T1000 (cell line): ENCODE measurements around the gene TUBA4B.
"Not testable (repeated sequence)": the region's sequence is repeated elsewhere in the genome, so short reads cannot be mapped to it uniquely, and the experiment has no call there.

Experiments used
- DNase-seq: peaks from one replicate; lab custom pipeline; 2025; ENCODE audit warnings: mixed read lengths; lab: John Stamatoyannopoulos, UW

The TUBA4B gene

DNA sequence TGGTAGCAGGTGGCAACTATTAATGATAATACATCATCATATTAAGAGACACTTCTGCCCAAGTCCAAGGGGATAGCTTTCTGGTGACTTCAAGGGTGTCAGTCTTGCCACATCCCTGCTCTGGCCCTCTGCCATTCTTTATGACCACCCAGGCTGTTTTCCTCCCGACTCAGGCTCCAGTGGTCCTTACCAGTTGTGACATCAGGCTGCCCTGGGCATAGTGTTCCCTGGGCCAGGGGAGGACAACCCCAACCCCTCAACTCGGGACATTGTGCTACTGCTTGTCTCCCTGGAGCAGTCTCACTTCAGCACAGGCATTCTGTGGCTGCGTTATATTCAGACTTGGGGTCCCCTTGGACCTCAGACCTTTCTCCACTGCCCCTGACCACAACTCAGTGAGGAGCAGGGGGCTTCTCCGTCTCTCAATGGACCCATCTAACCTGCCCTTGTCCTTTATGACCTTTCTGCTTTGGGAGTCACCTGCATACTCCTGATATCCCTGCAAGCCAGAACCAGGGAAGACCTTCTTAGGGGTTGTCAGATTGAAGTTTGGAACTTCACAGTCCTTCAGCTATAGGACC, 39.0 kb downstream of the TUBA4B start:
- no peak for DNase-seq

DNA sequence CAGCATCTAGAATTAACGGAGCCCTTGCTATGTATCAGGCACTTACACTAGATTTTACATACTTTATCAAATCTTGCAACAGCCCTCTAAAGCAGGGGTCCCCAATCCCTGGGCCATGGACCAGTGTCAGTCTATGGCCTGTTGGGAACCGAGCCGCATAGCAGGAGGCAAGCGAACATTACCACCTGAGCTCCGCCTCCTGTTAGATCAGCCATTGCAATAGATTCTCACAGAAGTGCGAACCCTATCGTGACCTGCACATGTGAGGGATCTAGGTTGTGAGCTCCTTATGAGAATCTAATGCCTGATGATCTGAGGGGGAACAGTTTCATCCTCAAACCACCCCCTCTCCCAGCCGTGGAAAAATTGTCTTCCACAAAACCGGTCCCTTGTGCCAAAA, 39.6 kb downstream of the TUBA4B start:
- DNase-seq: no peak

DNA sequence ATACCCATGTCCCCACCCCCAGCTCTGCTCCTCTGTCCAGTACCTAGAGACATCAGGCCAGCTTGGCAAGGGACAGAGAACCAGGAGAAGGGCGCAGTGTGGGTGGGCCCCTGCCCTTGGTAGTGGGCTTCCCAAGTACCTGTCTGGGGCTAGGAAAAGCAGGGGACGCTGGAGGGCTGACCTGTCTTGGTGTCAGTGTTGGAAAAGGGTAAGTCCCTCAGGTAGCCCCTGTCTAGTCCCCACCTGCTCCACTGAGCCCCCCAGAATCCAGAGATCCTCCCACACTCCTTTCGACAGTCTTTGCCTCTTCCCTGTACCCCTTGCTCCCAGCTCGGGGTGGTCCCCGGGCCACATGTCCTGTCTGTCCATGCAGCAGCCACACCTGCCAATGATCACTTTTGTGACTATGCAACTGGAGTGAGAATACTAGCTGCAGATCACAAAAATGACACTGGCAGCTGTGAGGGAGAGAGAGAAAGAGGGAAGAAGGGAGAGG, 40.7 kb downstream of the TUBA4B start:
- no peak for DNase-seq

DNA sequence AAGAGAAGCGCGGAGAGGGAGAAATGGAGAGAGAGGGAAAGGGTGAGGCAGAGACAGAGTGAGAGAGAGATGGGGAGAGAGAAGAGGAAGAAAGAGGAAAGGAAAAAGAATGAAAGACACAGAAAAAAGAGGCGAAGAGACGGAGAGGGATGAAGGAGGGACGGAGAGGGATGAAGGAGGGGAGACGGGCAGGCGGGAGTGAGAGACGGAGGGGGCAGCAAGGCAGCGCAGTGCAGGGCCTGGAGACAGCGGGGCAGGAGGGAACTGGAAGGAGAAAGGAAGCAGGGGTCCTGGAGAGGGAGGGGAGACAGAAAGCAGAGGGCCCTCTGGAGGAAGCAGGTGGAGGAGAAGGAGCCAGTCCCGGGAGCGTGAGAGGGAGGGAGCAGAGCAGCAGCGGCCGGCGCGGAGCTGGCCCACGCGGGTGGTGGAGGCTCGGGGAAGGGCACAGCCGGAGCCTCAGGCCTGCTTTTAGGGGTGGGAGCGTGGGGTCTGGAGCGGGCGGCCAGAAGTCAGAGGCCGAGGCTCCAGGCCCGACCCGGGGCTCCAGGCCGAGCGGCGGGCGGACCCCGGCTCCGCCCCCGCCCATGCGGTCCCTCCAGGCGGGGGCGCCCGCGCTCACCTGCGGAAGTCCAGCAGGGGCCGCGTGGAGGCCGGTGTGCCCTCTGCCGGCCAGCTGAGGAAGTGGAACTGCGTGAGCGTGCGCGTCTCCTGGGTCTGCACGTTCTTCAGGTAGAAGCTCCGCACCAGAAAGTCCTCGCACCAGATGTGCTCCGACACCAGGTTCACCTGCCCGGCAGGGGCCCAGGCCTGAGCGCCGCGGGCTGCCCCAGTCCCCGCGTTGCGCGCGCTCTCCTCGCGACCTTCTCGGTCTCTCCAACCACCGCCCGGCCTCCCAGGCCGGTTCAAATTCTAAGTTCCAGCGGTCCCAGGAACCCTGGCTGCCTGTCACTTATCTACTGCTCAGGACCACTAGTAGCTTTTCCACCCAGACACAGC, 41.6 kb downstream of the TUBA4B start:
- peak; percentile 63 for DNase-seq

DNA sequence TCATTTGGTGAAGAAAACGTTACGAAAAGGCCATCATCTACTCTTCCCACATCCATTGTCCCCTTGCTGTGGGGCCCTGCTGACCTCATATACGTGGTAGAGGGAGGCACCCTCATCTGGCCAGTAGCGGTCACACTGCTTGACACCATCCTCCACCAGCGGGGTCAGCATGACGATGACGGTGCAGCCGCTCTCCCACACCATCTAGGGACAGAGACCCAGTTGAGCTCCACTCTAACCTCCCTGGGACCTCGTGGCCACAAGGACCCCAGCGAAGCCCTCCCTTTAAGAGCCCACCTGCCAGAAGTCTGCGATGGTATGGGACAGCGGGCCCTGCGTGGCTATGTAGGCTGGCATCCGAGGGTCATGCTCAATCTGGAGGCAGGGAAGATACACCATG, 43.1 kb downstream of the TUBA4B start:
- no peak for DNase-seq

DNA sequence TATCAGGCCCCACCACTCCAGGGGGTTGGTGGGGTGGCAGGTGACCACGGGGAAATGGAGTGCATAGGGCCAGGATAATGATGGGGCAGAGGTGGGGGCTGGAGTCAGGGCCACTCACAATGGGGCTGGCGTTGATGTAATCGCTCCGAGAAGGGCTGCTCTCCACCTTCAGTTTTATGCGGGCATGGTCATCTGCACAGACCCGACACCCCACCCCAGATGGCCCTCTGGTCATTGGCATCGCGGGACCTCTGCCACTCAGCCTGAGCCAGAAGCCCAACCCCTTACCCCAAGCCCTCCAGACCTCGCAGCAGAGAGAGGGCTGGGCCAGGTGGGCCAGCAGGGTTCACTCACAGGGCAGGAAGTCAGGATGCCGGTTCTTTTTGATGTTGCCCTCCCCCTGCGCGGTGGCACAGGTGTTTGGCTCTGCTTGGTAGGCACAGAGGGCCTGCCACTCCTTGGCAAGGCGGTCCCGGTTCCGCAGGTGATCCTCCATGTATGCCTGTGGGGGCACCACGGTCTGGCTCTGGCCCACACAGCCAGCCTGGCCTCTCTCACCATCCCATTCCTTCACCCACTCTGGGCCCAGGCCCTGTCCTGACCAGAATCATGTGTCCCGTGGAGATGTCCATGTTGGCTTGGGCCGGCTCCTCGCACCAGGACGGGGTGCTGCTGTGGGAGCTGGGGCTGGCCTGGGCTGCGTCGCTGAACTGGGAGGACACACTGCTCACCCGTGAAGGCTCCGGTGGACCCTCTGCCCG, 43.8 kb downstream of the TUBA4B start:
- no peak for DNase-seq

DNA sequence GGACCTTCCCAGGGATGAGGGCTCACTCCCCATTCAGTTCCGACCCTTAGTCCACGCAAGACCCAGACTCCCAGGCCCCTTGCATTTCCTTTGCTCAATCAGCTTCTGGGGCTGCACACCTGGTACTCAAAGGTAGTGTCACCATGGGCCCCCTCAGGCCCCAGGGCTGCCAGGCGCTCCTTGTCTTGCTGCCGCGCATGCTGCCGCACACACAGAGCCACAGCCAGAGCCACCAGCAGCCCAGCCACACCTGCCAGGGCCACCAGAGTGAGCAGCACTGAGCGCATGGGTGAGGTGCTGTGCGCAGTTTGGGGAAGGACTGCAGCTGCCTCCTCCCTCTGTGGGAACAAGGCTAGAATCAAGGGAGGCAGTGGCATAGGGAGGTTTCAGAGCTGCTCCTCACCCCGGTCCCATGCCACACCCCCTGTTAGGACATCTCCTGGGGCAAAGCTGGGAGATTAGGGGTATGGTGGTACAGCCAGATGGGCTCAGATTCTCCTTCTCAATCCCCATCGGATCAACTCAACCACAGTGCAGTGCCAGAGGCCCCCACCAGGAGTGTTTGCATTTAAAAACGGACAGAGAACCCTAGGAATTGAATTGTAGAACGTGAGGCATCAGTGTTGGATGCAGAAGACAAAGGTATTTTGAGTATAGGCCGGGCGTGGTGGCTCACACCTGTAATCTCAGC, 44.9 kb downstream of the TUBA4B start:
- DNase-seq: no peak

DNA sequence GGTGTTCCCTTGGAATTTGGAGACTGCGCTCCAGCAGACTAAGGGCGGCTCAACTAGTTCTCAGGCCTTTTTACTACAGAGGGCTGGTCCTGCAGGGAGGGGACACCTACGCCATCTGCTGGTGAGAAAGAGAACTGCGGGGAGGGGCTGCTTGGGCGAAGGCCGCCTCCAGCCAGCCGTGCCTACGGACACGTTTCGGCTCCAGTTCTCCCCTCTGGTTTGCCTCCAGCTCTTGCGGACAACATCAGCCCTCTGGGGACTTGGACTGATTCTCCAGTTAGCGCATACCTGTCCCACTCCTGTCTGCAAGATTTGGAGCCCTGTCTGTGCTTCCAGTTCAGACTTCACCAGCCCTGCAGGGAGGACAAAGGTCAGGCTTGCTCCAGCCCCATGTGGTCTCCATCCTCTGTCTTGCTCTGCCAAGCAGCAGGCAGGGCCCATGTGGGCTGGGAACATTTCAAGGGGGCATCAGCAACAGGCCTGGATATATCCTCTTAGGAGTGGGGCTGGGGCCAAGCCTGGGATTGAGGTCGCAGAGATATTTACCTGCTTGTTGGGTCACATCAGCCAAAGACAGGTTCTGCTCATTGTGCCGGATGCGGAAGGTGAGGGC, 45.8 kb downstream of the TUBA4B start:
- DNase-seq: peak; percentile 75

DNA sequence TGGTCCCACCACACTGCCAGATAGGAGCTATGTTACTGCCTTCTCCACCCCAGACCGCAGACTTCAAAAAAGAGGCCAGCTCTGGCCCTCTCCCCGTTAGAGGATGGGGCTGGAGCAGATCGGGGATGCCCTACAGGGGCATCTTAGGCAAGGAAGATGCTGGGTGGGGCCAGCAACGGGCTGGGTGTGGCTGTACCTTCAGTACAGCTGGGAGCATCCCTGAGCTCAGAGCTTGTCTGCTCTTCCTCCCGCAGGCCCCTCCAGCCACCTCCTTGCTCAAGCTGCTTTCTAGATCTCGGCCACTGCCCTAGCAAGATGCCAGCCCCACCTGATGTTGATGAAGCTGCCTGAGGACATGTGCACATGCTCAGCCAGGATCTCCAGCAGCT, 46.3 kb downstream of the TUBA4B start:
- DNase-seq: no peak

DNA sequence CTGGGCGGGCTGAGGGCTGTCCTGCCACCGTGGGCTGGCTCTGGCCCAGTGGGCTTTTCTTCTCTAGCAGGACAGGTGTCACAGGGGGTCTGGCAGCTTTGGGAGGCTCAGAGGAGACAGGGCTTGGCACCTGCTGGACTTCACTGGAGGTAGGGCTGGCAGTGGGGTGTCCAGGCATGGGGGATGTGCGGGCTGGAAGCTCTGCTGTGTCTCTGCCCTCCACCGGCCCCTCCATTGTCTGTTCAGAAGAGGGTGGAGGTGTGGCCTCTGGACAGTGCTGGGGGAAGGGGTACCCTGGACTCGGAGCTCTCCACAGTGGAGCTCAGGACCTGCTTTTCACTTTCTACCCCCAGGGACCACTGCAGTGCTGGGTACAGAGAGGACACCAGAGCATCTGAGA, 47.0 kb downstream of the TUBA4B start:
- DNase-seq: no peak

DNA sequence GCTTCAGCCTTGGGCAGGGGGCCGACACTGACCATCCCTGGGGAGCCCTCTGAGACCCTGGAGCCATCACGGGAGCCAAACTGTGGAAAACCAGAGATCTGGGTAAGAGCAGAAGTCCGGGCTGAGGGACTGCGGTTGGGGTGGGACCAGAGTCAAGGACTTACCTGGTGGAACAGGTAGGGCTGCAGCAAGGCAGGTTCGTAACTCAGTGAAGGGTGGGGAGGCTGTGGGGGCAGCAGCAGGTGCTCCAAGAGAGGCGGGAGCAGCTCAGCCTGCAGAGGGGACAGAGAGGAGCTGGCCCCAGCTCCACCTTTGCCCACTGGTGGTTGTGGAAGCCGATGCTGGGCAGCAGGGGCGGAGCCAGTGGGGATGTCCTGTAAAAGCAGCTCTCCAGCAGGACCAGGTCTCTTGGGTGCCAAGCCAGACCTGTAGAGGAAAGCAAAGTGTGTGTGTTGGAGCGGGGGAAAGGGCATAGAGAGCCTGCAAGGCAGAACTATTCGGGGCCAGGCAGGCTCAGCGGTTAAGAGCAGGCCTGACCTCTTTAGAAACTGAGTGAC, 49.4 kb downstream of the TUBA4B start:
- DNase-seq: no peak

DNA sequence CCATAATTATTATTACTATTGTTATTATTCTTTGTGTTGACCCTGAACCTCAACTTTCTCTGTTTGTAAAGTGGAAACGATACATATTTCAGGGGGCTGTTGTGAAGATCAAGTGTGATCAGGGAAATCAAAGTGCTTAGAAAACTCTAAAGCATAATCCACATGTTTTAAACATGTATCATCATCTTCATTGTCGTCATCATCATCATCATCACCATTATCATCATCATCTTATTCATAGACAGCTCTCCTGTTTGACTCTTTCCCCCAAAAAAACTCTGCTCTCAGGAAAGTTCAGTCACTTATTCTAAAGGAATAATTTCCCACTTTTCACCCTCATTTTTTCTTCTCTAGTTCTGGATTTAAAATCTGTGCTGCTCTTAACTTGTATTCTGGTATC, 51.2 kb downstream of the TUBA4B start:
- DNase-seq: no peak

DNA sequence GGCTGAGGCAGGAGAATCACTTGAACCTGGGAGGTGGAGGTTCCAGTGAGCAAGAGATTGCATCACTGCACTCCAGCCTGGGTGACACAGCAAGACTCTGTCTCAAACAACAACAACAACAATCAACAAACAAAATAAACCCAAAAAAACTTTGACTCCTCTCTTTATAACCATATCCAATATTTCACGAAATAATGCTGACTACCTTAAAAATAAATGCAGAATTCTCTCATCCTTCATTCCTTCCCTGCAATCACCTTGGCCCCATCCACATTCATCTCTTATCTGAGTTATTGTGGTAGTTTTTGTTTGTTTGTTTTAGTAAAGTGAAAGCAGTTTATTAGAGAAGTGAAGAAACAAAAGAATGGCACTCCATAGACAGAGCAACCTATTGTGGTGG, 53.0 kb downstream of the TUBA4B start:
- DNase-seq: no peak

DNA sequence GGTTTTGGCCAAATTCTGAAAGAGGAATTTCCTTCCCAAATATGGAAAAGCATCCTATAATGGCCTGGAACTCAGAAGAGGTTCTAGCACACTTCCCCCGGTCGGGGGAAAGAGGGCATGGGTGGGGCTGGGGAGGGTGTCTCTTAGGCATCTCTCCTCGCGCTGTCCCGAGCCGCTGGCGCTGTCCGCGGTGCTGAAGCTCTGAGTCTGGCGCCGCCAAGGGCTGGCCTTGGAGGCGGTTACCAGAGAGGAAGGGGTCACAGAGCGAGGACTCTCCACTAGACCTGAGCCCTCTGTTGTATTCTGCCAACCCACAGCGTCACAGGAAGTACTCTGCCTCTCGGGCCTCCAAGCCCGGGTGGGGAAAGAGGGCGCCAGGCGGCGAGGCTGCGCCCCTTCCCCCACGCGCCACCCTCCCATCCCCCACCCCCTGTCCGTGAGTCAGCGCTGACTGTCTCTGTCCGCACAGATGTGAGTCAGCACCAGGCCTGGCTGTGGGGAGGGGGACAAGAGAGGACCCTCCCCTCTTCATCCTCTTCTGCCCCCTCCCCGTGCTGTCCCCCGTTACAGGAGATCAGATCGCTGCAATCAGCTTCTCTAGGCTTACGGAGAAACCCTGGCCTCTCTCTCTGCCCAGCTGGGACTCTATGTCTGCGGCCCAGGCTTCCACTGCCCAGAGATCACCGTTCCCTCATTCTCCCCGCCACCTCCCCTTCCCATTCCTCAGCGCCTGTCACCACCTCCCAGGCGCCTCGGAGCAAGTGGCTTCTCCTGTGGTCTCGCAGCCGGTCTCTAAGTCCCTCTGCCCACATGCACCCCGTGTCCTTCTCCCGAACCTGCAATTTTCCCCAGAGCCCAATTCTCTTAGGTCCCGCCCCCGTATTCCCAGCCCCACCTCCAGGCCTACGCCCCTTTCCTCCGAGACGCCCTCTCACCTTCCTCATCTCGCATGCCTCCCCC, 55.4 kb downstream of the TUBA4B start:
- DNase-seq: peak; percentile 59

DNA sequence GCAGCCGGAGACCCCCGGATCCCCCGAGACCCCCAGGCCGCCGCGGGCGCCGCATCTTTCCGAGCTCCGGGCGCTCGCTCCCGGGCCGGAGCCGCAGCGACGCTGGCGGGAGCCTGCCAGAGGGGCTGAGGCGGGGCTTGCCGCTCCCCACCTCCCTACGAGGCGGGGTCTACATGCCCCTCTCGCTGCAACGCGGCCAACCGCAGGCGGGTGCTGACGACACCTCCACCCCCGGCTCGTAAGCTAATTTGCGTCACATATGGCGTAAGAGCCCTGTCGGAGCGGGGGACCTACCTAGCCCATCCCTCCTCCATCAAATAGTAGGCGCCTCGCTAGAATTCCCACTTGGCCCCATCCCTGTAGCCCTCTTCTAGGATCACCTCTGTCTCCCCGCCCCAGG, 56.2 kb downstream of the TUBA4B start, which contains the start of gene PTPRN:
Gene PTPRN (minus strand): TSS at position 124 of the 400 bp plus-strand sequence. CDS start 69 bp downstream, at position 55.
- no peak for DNase-seq

DNA sequence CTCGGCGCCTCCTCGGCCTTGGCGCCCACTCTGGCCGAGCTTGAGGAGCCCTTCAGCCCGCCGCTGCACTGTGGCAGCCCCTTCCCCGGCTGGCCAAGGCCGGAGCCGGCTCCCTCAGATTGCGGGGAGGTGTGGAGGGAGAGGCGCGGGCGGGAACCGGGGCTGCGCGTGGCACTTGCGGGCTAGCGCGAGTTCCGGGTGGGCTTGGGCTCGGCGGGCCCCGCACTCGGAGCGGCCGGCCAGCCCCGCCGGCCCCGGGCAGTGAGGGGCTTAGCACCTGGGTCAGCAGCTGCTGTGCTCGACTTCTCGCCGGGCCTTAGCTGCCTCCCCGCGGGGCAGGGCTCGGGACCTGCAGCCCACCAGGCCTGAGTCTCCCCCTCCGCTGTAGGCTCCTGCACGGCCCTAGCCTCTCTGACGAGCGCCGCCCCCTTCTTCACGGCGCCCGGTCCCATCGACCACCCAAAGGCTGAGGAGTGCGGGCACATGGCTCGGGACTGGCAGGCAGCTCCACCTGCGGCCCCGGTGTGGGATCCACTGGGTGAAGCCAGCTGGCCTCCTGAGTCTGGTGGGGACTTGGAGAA, 59.7 kb downstream of the TUBA4B start:
- not testable (repeated sequence) for DNase-seq

DNA sequence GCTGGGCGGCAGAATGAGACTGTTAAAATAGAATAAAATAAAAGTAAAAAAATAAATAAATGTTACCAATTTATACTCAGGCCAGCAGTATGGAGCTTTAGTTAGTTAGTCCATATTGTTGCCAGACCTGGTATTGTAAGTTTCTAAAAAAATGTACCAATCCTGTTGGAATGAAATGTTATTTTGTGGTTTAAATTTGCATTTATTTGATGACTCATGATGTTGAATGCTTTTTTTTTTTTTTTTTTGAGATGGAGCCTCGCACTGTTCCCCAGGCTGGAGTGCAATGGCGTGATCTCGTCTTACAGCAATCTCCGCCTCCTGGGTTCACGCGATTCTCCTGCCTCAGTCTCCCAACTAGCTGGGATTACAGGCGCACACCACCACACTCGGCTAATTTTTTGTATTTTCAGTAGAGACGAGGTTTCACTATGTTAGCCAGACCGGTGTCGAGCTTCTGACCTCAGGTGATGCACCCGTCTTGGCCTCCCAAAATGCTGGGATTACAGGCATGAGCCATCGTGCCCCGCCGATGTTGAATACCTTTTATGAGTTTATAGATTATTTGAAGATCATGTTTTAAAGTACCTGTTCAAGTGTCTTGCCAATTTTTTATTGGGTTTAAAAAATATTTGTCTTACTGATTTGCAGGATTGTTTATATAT, 61.9 kb downstream of the TUBA4B start:
- DNase-seq: no peak
